ENCODE results near the gene SGTB.
"Not testable (repeated sequence)": the region's sequence is repeated elsewhere in the genome, so short reads cannot be mapped to it uniquely, and the experiment has no call there.

DNA sequence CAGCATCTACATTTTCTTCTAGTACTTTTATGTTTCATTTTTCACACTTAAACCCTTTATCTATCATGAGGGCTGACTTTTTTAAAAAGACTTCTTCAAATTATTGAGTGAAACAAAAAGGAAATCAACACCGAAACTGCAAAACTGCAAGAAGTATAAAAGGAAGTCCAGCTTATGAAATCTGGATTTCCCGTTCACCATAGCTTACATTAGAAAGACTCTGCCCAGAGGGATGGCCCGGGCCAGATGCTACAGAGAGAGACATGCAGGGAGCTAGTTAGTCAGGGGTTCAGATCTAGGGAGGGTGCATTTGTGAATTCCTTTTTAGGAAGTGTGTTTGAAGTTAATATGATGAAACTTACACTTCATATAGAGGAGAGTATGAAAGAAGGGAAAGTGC is 10.1 kb upstream of the SGTB start:
- TF ChIP-seq CTCF (IDR thresholded peaks at IDR 0.05); SIN3A (IDR thresholded peaks at IDR 0.05; ENCODE audit: borderline replicate concordance, insufficient read depth, low read depth, low read length); POLR2AphosphoS5 (IDR thresholded peaks at IDR 0.05; ENCODE audit: low read depth, low read length); TCF7L2 (IDR thresholded peaks at IDR 0.05; ENCODE audit: low read depth, low read length): not testable (repeated sequence)
- TF ChIP-seq, protein P1, sequence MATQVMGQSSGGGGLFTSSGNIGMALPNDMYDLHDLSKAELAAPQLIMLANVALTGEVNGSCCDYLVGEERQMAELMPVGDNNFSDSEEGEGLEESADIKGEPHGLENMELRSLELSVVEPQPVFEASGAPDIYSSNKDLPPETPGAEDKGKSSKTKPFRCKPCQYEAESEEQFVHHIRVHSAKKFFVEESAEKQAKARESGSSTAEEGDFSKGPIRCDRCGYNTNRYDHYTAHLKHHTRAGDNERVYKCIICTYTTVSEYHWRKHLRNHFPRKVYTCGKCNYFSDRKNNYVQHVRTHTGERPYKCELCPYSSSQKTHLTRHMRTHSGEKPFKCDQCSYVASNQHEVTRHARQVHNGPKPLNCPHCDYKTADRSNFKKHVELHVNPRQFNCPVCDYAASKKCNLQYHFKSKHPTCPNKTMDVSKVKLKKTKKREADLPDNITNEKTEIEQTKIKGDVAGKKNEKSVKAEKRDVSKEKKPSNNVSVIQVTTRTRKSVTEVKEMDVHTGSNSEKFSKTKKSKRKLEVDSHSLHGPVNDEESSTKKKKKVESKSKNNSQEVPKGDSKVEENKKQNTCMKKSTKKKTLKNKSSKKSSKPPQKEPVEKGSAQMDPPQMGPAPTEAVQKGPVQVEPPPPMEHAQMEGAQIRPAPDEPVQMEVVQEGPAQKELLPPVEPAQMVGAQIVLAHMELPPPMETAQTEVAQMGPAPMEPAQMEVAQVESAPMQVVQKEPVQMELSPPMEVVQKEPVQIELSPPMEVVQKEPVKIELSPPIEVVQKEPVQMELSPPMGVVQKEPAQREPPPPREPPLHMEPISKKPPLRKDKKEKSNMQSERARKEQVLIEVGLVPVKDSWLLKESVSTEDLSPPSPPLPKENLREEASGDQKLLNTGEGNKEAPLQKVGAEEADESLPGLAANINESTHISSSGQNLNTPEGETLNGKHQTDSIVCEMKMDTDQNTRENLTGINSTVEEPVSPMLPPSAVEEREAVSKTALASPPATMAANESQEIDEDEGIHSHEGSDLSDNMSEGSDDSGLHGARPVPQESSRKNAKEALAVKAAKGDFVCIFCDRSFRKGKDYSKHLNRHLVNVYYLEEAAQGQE (IDR thresholded peaks at IDR 0.05; ENCODE audit: insufficient read depth in 1 of 2, low read depth in 2 of 2, low read length in 1 of 2) = not testable (repeated sequence)
